HG03108 (cell line): Measurements from ENCODE around the gene PCDHAC1.

Experiments
- ATAC-seq: cut with Tn5 transposase; IDR thresholded peaks from one replicate; pipeline ENCODE4 v1.9.1; 2021; ENCODE audit warnings: moderate library complexity; ENCODE audit not compliant: unreplicated experiment

The PCDHAC1 gene

DNA sequence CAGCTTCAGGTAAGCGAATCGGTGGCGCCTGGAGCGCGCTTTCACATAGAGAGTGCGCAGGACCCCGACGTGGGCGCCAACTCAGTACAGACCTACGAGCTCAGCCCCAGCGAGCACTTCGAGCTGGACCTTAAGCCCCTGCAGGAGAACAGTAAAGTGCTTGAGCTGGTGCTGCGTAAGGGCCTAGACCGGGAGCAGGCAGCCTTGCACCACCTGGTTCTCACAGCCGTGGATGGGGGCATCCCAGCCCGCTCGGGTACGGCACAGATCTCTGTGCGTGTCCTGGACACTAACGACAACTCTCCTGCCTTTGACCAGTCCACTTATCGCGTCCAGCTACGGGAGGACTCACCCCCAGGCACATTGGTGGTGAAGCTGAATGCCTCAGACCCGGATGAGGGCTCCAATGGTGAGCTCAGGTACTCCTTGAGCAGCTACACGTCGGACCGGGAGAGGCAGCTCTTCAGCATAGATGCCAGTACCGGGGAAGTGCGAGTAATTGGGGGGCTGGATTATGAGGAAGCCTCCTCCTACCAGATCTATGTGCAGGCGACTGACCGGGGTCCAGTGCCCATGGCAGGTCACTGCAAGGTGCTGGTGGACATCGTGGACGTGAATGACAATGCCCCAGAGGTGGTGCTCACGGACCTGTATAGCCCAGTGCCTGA is 41.3 kb downstream of the PCDHAC1 start:
- no peak for ATAC-seq

GRCh38 chr5:140969880-140970279 is 43.8 kb downstream of the PCDHAC1 start:
- ATAC-seq = no peak

GRCh38 chr5:140973550-140973949 is 47.5 kb downstream of the PCDHAC1 start:
- ATAC-seq = no peak

DNA sequence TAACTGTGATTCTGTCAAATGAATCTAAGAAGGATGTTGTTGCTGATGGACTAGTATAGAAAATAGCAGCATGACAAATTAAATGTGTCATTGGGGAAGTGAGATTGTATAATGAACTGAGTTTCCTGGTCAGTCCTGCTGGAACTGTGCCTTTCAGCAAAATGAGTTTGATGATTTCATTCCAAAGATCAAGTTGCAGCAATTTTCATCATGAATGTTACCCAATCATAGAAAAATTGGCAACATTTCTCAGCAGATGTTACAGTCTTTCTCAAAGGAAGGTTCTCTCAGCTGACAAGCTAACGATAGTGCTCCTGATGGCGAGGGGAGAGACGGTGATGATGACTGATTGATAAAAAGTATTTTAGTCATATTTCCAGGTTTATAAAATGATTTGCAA is 50.9 kb downstream of the PCDHAC1 start:
- ATAC-seq = no peak

DNA sequence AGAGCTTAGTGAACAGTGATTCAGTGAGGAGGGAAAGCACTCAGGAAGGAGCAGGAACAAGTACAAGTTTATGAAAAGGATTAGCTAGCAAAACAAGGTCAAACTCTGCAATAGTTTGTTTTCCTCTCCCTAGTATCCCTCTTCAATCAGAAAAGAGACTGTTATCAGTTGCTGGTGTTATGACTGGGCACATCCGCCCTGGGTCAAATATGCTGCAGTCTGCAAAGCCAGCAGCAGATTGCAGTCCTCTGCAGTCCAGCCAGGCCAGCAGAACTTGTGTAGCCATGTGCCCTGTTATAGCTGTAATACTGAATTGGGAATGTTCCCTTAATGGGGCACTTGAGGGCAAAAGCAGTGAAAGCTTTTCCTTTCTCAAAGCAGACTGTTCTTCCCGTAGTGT is 52.2 kb downstream of the PCDHAC1 start:
- ATAC-seq = no peak

DNA sequence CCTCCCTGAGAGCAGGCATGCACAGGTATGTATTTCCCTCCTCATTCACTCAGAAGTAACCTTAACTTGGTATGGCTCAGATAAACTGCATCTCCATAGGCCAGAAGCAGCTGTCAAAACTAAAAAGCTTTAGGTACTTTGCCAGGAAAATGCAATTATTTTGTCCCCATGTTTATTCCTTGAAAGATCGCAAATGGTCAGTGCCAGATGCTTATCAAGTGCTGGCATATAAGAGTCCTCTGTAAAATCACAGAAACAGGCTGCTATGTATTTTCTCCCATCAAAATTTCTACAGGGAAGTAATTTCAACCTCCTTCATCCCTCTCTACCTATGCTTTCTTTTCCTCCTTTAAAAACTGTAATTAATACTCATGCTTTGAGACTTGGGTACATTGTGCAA is 52.9 kb downstream of the PCDHAC1 start:
- no peak for ATAC-seq
